Astrocyte (in vitro differentiated cells and primary cell): ENCODE results near the gene WFS1. TPM values are rescaled to one million over a fixed set of nuclear protein-coding genes. Genes with fewer than 3 reads are reported as not detected.

ENCODE experiments used
- DNase-seq: peaks from one replicate; pipeline ENCODE4 v3.0.0-alpha.2; 2010; ENCODE audit warnings: low read depth
- FAIRE-seq: peaks from 2 replicates; lab custom pipeline; 2011; peaks lifted over from hg19 to GRCh38; lab: Jason Lieb, UNC
- H2AFZ ChIP-seq: 2 replicates; pipeline ENCODE4 v1.6.0; 2012; ENCODE audit warnings: low read depth, low read length, inconsistent platforms
- H3K27ac ChIP-seq: 2 replicates; pipeline ENCODE4 v1.5.1; 2011; ENCODE audit warnings: low read depth, low read length, inconsistent platforms
- H3K27me3 ChIP-seq: 2 replicates; pipeline ENCODE4 v1.6.0; 2011; ENCODE audit warnings: low read length, inconsistent platforms; ENCODE audit not compliant: insufficient read depth
- H3K36me3 ChIP-seq: 2 replicates; pipeline ENCODE4 v1.5.1; 2011; ENCODE audit warnings: low read length, inconsistent platforms; ENCODE audit not compliant: insufficient read depth
- H3K4me1 ChIP-seq: 2 replicates; pipeline ENCODE4 v1.5.1; 2011; ENCODE audit warnings: low read length, inconsistent platforms; ENCODE audit not compliant: insufficient read depth
- H3K4me2 ChIP-seq: 2 replicates; pipeline ENCODE4 v1.6.0; 2012; ENCODE audit warnings: low read length, inconsistent platforms
- H3K4me3 ChIP-seq: 2 replicates; pipeline ENCODE4 v1.5.1; 2011; ENCODE audit warnings: low read depth, mild to moderate bottlenecking, low read length, inconsistent platforms; ENCODE audit not compliant: insufficient read depth
- H3K79me2 ChIP-seq: 2 replicates; pipeline ENCODE4 v1.6.0; 2012; ENCODE audit warnings: mild to moderate bottlenecking, low read length, inconsistent platforms; ENCODE audit not compliant: insufficient read depth
- H3K9ac ChIP-seq: 2 replicates; pipeline ENCODE4 v1.6.0; 2012; ENCODE audit warnings: mild to moderate bottlenecking, low read length, inconsistent platforms
- H3K9me3 ChIP-seq: 2 replicates; pipeline ENCODE4 v1.5.1; 2012; ENCODE audit warnings: low read depth, mild to moderate bottlenecking, low read length, inconsistent platforms; ENCODE audit not compliant: insufficient read depth
- H4K20me1 ChIP-seq: 2 replicates; pipeline ENCODE4 v1.6.0; 2012; ENCODE audit warnings: low read length, inconsistent platforms; ENCODE audit not compliant: insufficient read depth
- H3K27ac Mint-ChIP-seq: one replicate; pipeline ENCODE4 v1.8.0; 2021; ENCODE audit warnings: mild to moderate bottlenecking, mixed read lengths; ENCODE audit not compliant: unreplicated experiment
- H3K27me3 Mint-ChIP-seq: one replicate; pipeline ENCODE4 v1.8.0; 2021; ENCODE audit warnings: low read depth, mixed read lengths; ENCODE audit not compliant: unreplicated experiment
- H3K36me3 Mint-ChIP-seq: one replicate; pipeline ENCODE4 v1.8.0; 2021; ENCODE audit warnings: low read depth, mixed read lengths; ENCODE audit not compliant: unreplicated experiment
- H3K4me1 Mint-ChIP-seq: one replicate; pipeline ENCODE4 v1.8.0; 2021; ENCODE audit warnings: low read depth, mixed read lengths; ENCODE audit not compliant: unreplicated experiment
- H3K4me3 Mint-ChIP-seq: one replicate; pipeline ENCODE4 v1.8.0; 2021; ENCODE audit warnings: mild to moderate bottlenecking, moderate library complexity, mixed read lengths; ENCODE audit not compliant: unreplicated experiment
- H3K9me3 Mint-ChIP-seq: one replicate; pipeline ENCODE4 v1.8.0; 2021; ENCODE audit warnings: mild to moderate bottlenecking, mixed read lengths; ENCODE audit not compliant: unreplicated experiment
- CTCF ChIP-seq: IDR thresholded peaks from 2 replicates; pipeline ENCODE4 v1.5.1; 2011; ENCODE audit warnings: low read depth, mild to moderate bottlenecking, inconsistent platforms, low read length, moderate library complexity; ENCODE audit not compliant: insufficient read depth
- EZH2 ChIP-seq: IDR thresholded peaks from 2 replicates; pipeline ENCODE4 v1.6.1; 2012; ENCODE audit warnings: mild to moderate bottlenecking, low read length, inconsistent platforms; ENCODE audit not compliant: insufficient read depth
- total RNA-seq: library from RNA; stranded (reverse); gene quantifications from 2 replicates; pipeline ENCODE4 v1.2.1, GENCODE V29; 2021

WFS1 gene
- total RNA-seq, 1 donor from 2014 or later = 39.0 TPM

DNA sequence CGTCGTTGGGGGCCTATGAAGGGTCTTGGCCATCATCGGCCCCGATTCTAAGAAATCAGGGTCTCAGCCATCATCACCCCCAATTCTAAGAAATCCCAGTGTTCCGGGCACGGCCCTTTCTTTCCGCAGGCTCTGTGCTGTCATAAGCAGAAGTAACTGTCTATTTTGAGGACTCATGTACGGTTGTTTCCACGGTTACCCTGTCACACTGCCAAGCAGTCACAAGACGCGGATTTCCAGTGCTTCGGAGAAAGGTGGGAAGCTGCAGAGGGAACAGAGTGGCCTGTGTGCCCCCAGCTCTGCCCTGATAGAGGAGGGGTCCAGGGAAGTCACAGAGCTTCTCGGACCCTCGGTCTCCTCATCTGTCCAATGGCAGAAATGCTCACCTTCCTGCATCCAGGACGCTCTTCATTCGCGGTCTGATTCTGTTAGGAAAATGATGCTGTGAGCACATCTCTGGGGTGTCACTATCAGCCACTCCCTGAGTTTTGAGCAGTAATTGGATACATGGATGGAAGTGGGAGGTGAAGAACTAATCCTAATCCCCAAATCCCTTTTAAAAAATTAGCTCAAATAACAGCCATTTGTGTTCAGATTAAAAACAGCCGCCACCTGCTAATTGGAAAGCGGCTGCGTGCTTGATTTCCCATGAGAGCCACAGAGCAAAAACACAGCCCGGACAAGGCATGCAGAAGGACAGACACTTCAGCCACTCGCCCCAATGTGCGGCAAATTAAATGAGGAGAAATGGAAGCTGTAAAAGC lies 73.1 kb downstream of the WFS1 start:
- peaks cover 7% of the 10 kb centered on the region for H3K4me1 ChIP-seq
- H3K27ac Mint-ChIP-seq = no peak overlapping the region
- no peak overlapping the region for H3K4me3 ChIP-seq
- TF ChIP-seq CTCF (no peak), EZH2 (no peak)
- H3K9me3 ChIP-seq = no peaks in the 10 kb centered on the region
- FAIRE-seq (no peak), DNase-seq (peak; percentile 13)
- peaks cover 1% of the 10 kb centered on the region for H3K36me3 Mint-ChIP-seq
- no peaks in the 10 kb centered on the region for H3K79me2 ChIP-seq
- no peak overlapping the region for H2AFZ ChIP-seq
- no peaks in the 10 kb centered on the region for H3K4me1 Mint-ChIP-seq
- H3K27me3 ChIP-seq = peaks cover 5% of the 10 kb centered on the region
- no peaks in the 10 kb centered on the region for H3K36me3 ChIP-seq
- H3K9me3 Mint-ChIP-seq = peaks cover 11% of the 10 kb centered on the region
- no peaks in the 10 kb centered on the region for H4K20me1 ChIP-seq
- no peak overlapping the region for H3K9ac ChIP-seq
- H3K4me3 Mint-ChIP-seq = no peak overlapping the region
- peaks cover 35% of the 10 kb centered on the region for H3K27me3 Mint-ChIP-seq
- no peak overlapping the region for H3K4me2 ChIP-seq
- no peak overlapping the region for H3K27ac ChIP-seq

DNA sequence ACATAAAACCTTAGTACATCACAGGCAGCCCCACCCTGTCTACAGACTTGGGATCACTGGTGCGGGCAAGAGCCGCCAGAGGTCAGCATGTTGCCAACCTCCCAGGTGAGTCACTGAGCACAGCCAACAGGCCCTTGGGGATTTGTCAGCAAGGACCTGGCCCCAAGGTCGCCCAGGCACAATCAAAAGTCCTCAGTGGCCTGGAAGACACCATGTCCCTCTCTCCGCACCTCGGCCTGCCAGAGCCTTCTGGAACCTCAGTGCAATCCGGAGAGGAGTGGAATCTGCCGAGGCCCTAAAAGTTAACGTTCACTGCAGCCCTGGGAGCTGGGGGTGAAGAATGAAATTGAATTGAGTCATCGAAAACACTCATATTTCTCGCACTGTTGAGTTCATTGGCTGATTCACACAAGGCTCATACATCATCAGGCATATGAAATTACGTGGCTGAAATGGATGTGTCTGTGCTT lies 74.3 kb downstream of the WFS1 start:
- peak overlapping the region; percentile 67 for H3K27ac ChIP-seq
- H3K4me3 ChIP-seq = no peak overlapping the region
- Mint-ChIP-seq H3K9me3 (peaks cover 11% of the 10 kb centered on the region), H3K27ac (no peak overlapping the region), H3K27me3 (peaks cover 35% of the 10 kb centered on the region), H3K4me3 (no peak overlapping the region), H3K36me3 (peaks cover 3% of the 10 kb centered on the region), H3K4me1 (no peaks in the 10 kb centered on the region)
- H2AFZ ChIP-seq = peak overlapping the region; percentile 55
- no peaks in the 10 kb centered on the region for H3K9me3 ChIP-seq
- H3K36me3 ChIP-seq = no peaks in the 10 kb centered on the region
- no peak for TF ChIP-seq EZH2
- TF ChIP-seq CTCF = no peak
- no peaks in the 10 kb centered on the region for H3K79me2 ChIP-seq
- H3K4me2 ChIP-seq = peak overlapping the region; percentile 71
- peaks cover 2% of the 10 kb centered on the region for H3K27me3 ChIP-seq
- H3K9ac ChIP-seq = peak overlapping the region; percentile 44
- no peaks in the 10 kb centered on the region for H4K20me1 ChIP-seq
- DNase-seq (peak; percentile 76), FAIRE-seq (no peak)
- H3K4me1 ChIP-seq = peaks cover 7% of the 10 kb centered on the region
